ENCODE data around the gene KATNA1. TPM values are rescaled to one million over a fixed set of nuclear protein-coding genes. Genes with fewer than 3 reads are reported as not detected.

KATNA1 gene
- total RNA-seq, 1 donor from 2014 or later: 18.9 TPM

DNA sequence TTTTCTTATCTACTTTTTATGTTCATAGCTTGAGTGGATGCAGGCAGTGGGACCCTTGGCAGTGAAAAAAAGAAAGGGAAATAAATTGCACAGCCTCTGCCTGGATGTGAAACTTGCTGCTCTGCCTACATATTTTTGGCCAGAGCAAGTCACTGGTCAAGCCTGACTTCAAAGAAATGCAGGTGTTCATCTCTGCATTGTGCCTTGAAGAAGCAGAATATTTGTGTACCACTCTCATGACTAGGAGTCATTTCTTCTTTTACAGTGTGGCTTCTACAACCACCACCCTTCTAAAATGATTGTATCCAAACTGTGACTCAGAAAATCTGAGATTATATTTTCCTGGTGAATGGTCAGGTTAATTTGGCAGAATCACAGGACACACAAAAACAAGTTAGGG lies 2.5 kb upstream of the KATNA1 start:
- no peak overlapping the region for H3K4me3 Mint-ChIP-seq (ENCODE audit: low read depth)
- H3K27me3 Mint-ChIP-seq (ENCODE audit: low read depth): no peaks in the 10 kb centered on the region
- intact Hi-C loops (cut with micrococcal nuclease): no loop called here
- peaks cover 11% of the 10 kb centered on the region for H3K36me3 Mint-ChIP-seq (ENCODE audit: low read depth)
- H3K27ac Mint-ChIP-seq: no peak overlapping the region
- DNase-seq (ENCODE audit: low spot score): no peak
- no peaks in the 10 kb centered on the region for H3K9me3 Mint-ChIP-seq
- peaks cover 15% of the 10 kb centered on the region for H3K4me1 Mint-ChIP-seq (ENCODE audit: low read depth)

DNA sequence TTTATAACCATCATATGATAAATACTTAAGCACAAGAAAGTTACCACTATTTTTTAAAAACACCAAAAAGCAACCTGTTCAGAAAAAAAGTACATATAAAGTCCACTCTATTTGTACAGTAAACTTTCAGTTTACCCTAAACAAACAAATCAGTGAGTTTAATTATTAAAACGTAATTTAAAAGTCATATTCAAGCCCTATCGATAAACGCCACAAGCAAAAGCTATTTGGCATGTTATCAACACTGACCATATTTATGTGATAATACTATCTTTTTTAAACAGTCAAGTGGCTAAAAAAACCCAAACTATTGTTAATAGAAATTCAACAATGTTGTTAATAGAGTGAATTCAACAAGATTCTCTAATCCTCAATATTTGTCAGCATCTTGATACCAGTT lies 1.9 kb downstream of the KATNA1 start:
- Mint-ChIP-seq H3K9me3 (no peaks in the 10 kb centered on the region), H3K27me3 (ENCODE audit: low read depth) (no peaks in the 10 kb centered on the region), H3K4me3 (ENCODE audit: low read depth) (peak overlapping the region; percentile 91), H3K27ac (no peak overlapping the region), H3K4me1 (ENCODE audit: low read depth) (peaks cover 29% of the 10 kb centered on the region), H3K36me3 (ENCODE audit: low read depth) (peaks cover 5% of the 10 kb centered on the region)
- intact Hi-C loops (cut with micrococcal nuclease): loop anchor here (5.0 kb wide), 1 partner anchor 99 kb away; the partner anchor contains the start of gene PPIL4
- no peak for DNase-seq (ENCODE audit: low spot score)

DNA sequence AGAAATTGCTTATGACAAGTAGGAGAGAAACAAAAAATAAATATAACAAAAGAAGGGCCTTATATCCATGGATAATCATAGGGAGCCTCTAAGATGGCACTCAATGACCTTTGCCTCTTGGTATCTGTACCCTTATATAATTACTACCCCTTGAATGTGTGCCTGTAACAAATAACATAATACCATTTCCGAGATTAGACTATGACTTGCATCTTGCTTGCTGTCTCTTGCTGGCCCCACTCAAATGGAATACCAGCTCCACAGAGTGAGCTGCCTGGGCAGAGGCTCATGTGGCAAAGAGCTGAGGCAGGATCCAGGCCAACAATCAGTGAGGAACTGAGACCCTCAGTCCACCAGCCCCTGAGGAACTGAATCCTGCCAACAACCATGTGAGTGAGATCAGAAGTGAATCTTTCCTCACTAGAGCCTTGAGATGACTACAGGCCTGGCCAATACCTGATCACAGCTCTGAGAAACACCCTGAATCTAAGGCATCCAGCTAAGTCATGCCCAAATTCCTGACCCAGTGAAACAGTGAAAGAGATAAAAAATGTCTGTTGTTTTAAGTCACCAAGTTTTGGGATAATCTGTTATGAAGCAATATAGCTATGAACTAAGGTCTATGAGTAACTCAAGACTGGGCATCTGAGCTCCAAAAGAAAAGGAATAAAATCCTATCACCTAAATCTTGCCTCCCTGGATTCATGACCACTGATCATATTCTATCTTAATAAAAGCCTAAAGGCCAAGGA lies 5.5 kb downstream of the KATNA1 start:
- Mint-ChIP-seq H3K4me3 (ENCODE audit: low read depth) (no peak overlapping the region), H3K4me1 (ENCODE audit: low read depth) (peaks cover 26% of the 10 kb centered on the region), H3K27ac (no peak overlapping the region), H3K27me3 (ENCODE audit: low read depth) (no peaks in the 10 kb centered on the region), H3K36me3 (ENCODE audit: low read depth) (peaks cover 16% of the 10 kb centered on the region), H3K9me3 (no peaks in the 10 kb centered on the region)
- no peak for DNase-seq (ENCODE audit: low spot score)
- intact Hi-C loops (cut with micrococcal nuclease): no loop called here

DNA sequence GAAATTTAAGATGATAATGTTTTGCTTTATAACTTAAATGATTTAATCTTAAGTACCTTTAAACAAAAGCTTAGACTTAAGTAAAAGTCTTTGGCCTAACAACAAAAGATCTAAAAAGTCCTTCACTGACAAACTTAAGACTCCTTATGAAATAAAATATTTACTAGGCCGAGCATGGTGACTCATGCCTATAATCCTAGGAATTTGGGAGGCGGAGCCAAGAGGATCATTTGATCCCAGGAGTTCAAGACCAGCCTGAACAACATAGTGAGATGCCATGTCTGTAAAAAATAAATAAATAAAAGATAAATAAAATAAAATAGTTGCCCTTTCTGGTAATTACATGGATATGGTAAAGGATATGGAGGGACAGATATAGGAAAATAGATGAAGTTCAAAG lies 12.4 kb downstream of the KATNA1 start:
- Mint-ChIP-seq H3K27ac (no peak overlapping the region), H3K4me3 (ENCODE audit: low read depth) (no peak overlapping the region), H3K9me3 (no peaks in the 10 kb centered on the region), H3K36me3 (ENCODE audit: low read depth) (peaks cover 28% of the 10 kb centered on the region), H3K27me3 (ENCODE audit: low read depth) (no peaks in the 10 kb centered on the region), H3K4me1 (ENCODE audit: low read depth) (no peaks in the 10 kb centered on the region)
- intact Hi-C loops (cut with micrococcal nuclease): no loop called here
- DNase-seq (ENCODE audit: low spot score): no peak

DNA sequence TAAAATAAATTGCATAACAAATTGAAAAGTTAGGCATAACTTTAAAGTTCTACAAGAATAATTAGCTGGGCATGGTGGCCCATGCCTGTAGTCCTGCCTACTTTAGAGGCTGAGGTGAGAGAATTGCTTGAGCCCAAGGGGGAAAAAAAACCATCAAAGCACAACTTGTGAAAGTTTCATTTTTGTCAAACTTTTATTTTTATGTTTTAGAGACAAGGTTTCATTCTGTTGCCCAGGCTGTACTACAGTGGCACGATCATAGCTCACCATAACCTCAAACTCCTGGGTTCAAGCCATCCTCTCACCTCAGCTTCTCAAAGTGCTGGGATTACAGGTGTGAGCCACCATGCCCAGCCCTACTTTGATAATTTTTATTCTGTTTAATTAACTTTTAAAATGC lies 14.2 kb downstream of the KATNA1 start:
- intact Hi-C loops (cut with micrococcal nuclease): no loop called here
- no peak for DNase-seq (ENCODE audit: low spot score)
- Mint-ChIP-seq H3K27ac (no peak overlapping the region), H3K4me3 (ENCODE audit: low read depth) (no peak overlapping the region), H3K27me3 (ENCODE audit: low read depth) (no peaks in the 10 kb centered on the region), H3K9me3 (no peaks in the 10 kb centered on the region), H3K36me3 (ENCODE audit: low read depth) (peaks cover 29% of the 10 kb centered on the region), H3K4me1 (ENCODE audit: low read depth) (peaks cover 2% of the 10 kb centered on the region)

DNA sequence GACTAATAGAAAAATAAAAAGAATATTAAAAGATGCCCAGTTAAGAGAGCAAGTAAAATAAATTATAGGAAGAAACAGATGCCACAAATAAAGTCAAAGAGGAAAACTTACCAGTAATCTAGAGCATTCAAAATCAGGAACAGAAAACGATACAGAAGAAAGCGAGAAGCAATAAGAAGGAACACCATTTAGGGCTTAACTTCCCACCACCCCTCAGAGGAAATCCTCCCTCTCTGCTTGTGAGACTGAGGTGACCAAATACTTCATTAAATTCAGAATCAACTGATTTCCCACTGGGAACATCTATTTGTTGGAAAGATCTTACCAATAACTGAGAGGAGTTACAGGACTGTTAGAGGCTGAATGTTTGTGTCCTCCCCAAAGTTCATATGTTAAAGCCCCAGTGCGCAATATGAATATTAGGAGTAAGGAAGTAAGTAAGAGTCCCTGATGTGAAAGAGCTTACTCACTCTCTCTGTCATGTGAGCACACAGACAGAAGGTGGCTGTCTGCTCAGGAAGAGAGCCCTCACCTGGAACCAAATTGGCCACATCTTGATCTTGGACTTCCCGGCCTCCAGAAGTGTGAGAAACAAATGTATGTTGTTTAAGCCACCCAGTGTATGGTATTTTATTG lies 19.5 kb downstream of the KATNA1 start:
- Mint-ChIP-seq H3K4me3 (ENCODE audit: low read depth) (no peak overlapping the region), H3K27ac (peak overlapping the region; percentile 69), H3K36me3 (ENCODE audit: low read depth) (peaks cover 30% of the 10 kb centered on the region), H3K27me3 (ENCODE audit: low read depth) (no peaks in the 10 kb centered on the region), H3K9me3 (no peaks in the 10 kb centered on the region), H3K4me1 (ENCODE audit: low read depth) (peaks cover 11% of the 10 kb centered on the region)
- intact Hi-C loops (cut with micrococcal nuclease): no loop called here
- no peak for DNase-seq (ENCODE audit: low spot score)

DNA sequence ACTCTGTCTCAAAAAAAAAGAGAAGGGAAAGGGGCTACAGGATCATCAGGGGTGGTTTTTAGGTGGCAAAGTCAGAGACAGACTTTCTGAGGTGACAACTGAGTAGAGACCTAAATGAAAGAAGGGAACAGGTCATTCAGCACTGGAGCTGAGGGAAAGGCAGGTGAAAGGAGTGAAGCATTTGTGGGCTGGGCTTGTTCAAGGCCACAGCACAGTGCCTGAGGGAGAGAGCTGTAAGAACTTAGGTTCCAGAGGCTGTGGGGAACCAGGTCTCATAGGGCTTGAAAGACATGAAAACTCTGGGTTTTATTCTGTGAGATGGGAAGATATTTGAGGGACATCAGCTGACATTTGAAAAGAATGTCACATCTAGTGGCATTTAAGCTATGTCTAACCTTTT lies 20.8 kb downstream of the KATNA1 start:
- Mint-ChIP-seq H3K27ac (no peak overlapping the region), H3K27me3 (ENCODE audit: low read depth) (no peaks in the 10 kb centered on the region), H3K36me3 (ENCODE audit: low read depth) (peaks cover 39% of the 10 kb centered on the region), H3K9me3 (no peaks in the 10 kb centered on the region), H3K4me1 (ENCODE audit: low read depth) (peaks cover 11% of the 10 kb centered on the region), H3K4me3 (ENCODE audit: low read depth) (no peak overlapping the region)
- DNase-seq (ENCODE audit: low spot score): no peak
- intact Hi-C loops (cut with micrococcal nuclease): no loop called here

DNA sequence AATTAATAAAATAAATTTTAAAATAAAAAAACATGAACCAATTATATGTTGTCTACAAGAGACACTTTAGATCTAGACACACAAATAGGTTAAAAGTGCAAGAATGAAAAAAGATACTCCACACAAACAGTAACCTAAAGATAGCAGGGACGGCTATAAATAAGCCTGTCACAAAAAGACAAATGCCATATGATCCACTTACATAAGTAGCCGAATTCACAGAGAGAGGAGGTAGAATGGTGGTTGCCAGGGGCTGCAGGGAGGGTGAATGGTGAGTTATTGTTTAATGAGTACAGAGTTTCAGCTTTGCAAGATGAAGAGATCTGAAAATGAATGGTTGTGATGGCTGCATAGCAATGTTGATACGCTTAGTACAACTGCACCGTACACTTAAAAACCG lies 32.7 kb downstream of the KATNA1 start:
- no peaks in the 10 kb centered on the region for H3K27me3 Mint-ChIP-seq (ENCODE audit: low read depth)
- no peak overlapping the region for H3K27ac Mint-ChIP-seq
- intact Hi-C loops (cut with micrococcal nuclease): no loop called here
- no peak overlapping the region for H3K4me3 Mint-ChIP-seq (ENCODE audit: low read depth)
- no peak for DNase-seq (ENCODE audit: low spot score)
- H3K9me3 Mint-ChIP-seq: peaks cover 5% of the 10 kb centered on the region
- peaks cover 3% of the 10 kb centered on the region for H3K4me1 Mint-ChIP-seq (ENCODE audit: low read depth)
- H3K36me3 Mint-ChIP-seq (ENCODE audit: low read depth): peaks cover 56% of the 10 kb centered on the region

DNA sequence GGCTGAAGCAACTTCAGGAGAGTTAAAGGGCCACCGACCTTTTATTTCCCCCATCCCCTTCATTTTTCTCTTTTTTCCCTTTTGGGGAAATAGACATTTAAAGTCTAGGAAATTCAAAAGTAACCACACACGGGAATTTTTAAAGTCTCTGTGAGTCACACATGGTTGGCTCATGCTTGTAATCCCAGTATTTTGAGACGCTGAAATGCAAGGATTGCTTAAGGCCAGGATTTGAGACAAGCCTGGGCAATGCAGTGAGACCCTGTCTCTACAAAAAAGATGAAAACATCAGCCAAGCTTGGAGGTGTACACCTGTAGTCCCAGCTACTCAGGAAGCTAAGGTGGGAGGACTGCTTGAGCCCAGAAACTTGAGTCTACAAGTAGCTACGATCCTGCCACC lies 34.2 kb downstream of the KATNA1 start:
- H3K4me3 Mint-ChIP-seq (ENCODE audit: low read depth): no peak overlapping the region
- peaks cover 3% of the 10 kb centered on the region for H3K4me1 Mint-ChIP-seq (ENCODE audit: low read depth)
- DNase-seq (ENCODE audit: low spot score): no peak
- no peaks in the 10 kb centered on the region for H3K27me3 Mint-ChIP-seq (ENCODE audit: low read depth)
- intact Hi-C loops (cut with micrococcal nuclease): no loop called here
- peaks cover 48% of the 10 kb centered on the region for H3K36me3 Mint-ChIP-seq (ENCODE audit: low read depth)
- H3K27ac Mint-ChIP-seq: no peak overlapping the region
- peaks cover 5% of the 10 kb centered on the region for H3K9me3 Mint-ChIP-seq

DNA sequence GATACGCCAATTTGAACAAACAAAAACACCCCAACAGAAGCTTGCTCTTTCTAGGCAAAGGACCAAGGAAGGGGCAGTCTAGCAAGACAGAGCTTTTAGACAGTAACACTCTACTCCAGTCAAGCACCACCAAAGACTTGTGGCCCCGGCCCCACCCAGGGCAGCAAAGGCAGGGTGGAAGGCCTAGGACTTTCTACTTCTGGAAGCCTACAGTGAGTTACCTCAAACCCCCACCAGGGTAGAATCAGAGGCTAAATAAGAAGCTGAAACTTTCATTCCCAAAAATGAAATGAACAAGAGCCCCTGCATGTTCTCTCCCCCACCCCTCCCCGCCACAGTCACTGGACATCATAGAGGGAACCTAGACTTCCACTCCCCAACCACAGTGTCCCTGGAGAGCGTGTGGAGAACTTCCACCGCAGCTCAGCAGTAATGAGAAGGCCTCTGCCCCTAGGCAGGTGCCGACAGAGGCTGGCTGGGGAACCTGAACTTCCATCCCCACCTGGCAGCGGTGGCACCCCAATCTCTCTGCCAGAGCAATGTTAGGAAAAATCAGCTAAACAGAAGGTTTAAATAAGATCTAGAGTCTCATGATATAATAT lies 40.0 kb downstream of the KATNA1 start:
- intact Hi-C loops (cut with micrococcal nuclease): no loop called here
- Mint-ChIP-seq H3K4me1 (ENCODE audit: low read depth) (peaks cover 8% of the 10 kb centered on the region), H3K9me3 (peaks cover 5% of the 10 kb centered on the region), H3K27ac (no peak overlapping the region), H3K36me3 (ENCODE audit: low read depth) (peaks cover 29% of the 10 kb centered on the region), H3K27me3 (ENCODE audit: low read depth) (no peaks in the 10 kb centered on the region), H3K4me3 (ENCODE audit: low read depth) (no peak overlapping the region)
- DNase-seq (ENCODE audit: low spot score): no peak

DNA sequence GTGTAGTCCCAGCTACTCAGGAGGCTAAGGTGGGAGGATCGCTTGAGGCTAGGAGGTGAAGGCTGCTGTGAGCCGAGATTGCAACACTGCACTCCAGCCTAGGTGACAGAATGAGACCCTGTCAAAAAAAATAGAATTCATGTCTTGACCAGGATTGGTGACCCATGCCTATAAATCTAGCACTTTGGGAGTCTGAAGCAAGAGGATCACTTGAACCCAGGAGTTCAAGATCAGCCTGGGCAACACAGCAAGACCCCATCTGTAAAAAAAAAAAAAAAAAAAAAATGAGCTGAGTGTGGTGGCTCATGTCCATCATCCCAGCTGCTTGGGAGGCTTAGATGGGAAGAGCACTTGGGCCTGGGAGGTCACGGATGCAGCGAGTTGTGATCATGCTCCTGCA lies 48.0 kb downstream of the KATNA1 start:
- Mint-ChIP-seq H3K9me3 (no peaks in the 10 kb centered on the region), H3K36me3 (ENCODE audit: low read depth) (peaks cover 55% of the 10 kb centered on the region), H3K27ac (no peak overlapping the region), H3K27me3 (ENCODE audit: low read depth) (no peaks in the 10 kb centered on the region), H3K4me1 (ENCODE audit: low read depth) (no peaks in the 10 kb centered on the region), H3K4me3 (ENCODE audit: low read depth) (no peak overlapping the region)
- no peak for DNase-seq (ENCODE audit: low spot score)
- intact Hi-C loops (cut with micrococcal nuclease): no loop called here

DNA sequence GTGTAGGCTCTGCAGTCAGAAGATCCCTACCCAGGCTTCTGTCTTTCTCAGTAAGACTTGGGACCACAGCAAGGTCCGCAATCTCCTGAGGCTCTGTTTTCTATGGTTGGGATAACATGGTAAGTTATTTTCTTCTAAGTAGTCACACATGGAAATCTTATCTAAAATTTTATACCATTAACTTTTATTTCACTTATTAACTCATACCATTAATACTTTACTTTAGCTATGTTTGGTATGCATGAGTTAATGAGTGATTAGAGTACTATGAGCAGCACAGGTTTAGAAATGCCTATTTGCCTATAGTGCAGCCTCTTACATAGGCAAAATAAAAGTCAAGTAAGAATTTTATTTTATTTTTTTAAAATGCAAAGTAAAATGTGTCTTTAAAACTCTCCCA lies 55.1 kb downstream of the KATNA1 start:
- intact Hi-C loops (cut with micrococcal nuclease): no loop called here
- no peaks in the 10 kb centered on the region for H3K4me1 Mint-ChIP-seq (ENCODE audit: low read depth)
- H3K27me3 Mint-ChIP-seq (ENCODE audit: low read depth): no peaks in the 10 kb centered on the region
- no peak overlapping the region for H3K27ac Mint-ChIP-seq
- H3K36me3 Mint-ChIP-seq (ENCODE audit: low read depth): peaks cover 47% of the 10 kb centered on the region
- H3K4me3 Mint-ChIP-seq (ENCODE audit: low read depth): no peak overlapping the region
- DNase-seq (ENCODE audit: low spot score): no peak
- no peaks in the 10 kb centered on the region for H3K9me3 Mint-ChIP-seq

DNA sequence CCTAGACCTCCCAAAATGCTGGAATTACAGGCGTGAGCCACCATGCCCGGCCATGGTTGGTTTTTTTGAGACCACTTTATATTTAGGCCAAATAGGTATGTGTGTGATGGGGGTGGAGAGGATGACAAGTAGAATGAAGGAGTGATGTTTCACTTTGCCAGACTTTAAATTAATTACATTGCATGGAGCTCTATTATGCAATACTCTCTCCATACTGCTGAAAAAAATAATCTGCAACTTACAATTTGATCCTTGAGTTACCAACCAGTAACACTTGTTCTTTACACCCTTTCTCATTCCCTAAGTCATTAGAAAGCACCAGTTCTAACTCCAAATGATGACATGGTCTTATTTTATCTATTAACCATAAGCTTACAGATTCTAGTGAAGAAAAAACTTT lies 55.5 kb downstream of the KATNA1 start:
- H3K4me3 Mint-ChIP-seq (ENCODE audit: low read depth): no peak overlapping the region
- no peak for DNase-seq (ENCODE audit: low spot score)
- peaks cover 45% of the 10 kb centered on the region for H3K36me3 Mint-ChIP-seq (ENCODE audit: low read depth)
- no peaks in the 10 kb centered on the region for H3K4me1 Mint-ChIP-seq (ENCODE audit: low read depth)
- H3K27ac Mint-ChIP-seq: no peak overlapping the region
- H3K27me3 Mint-ChIP-seq (ENCODE audit: low read depth): no peaks in the 10 kb centered on the region
- no peaks in the 10 kb centered on the region for H3K9me3 Mint-ChIP-seq
- intact Hi-C loops (cut with micrococcal nuclease): no loop called here
